ENCODE data around the gene XBP1.
A peak's percentile ranks its signal among the peaks of the same experiment; 100 is the strongest.
"Not testable (repeated sequence)": the region's sequence is repeated elsewhere in the genome, so short reads cannot be mapped to it uniquely, and the experiment has no call there.

The XBP1 gene

GRCh38 chr22:28800308-28801041 lies at the start of gene XBP1:
Gene XBP1 (minus strand): TSS chr22:28800569.
- DNase-seq (ENCODE audit: low read depth), result peak; percentile 73

DNA sequence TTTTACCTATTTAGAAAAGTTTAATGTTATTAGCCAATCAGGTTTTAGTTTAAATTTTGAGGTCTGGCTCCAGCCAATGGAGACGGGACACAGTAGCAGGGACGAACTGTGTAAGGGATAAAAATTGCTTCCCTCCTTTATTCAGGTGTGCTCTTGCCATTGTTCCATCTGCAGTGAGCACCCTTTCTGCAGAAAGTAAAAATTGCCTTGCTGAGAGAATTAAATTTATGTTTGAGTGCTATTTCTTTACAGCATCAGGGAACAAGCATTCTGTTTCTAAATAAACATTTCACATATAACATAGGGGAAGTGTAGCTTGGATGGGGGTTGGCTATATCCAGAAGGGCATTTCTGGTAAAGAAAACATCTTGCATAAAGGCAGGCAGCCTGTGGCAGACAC lies 46.6 kb upstream of the XBP1 start:
- DNase-seq (ENCODE audit: low read depth), result no peak

DNA sequence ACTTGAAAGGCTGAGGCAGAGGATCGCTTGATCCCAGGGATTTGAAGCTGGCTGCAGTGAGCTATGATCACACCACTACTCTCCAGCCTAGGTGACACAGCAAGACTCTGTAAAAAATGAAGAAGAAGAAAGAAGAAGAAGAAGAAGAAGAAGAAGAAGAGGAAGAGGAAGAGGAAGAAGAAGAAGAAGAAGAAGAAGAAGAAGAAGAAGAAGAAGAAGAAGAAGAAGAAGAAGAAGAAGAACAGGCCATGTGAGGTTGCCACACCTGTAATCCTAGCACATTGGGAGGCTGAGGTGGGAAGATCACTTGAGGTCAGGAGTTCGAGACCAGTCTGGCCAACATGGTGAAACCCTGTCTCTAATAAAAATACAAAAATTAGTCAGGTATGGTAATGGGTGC lies 43.9 kb upstream of the XBP1 start:
- not testable (repeated sequence) for DNase-seq (ENCODE audit: low read depth)

DNA sequence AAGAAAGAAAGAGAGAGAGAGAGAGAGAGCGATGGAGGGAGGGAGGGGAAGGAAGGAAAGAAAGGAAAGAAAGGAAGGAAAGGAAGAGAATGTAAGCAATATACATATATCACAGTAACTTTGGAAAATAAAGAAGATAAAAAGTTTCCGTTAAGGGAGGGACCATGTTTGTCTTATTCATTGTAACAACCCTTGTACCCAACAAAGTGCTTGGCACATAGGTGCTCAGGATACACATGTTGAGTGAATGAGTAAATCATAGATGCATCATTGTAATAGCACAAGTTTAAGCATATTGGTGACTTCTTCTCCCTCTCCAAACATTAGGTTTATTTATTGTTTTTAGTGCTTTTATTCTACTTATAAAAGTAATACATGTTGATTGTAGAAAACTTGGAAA lies 43.3 kb upstream of the XBP1 start:
- no peak for DNase-seq (ENCODE audit: low read depth)

DNA sequence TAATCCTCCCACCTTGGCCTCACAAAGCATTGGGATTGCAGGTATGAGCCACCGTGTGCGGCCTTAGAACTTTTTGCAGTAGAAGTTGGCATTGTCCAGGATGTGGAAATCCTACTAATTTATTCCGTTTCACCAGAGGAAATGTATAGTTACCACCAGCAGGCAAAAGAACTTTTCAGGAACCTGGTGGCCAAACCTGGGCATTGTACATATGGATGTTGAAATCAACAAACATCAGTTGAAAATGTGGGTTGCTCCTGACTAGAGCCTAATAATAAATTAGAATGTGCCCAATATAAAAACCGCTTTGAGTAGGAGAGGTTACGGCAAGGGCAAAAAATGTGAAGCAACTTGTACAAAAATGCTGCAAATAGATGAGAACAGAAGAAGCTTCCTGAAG lies 40.7 kb upstream of the XBP1 start:
- no peak for DNase-seq (ENCODE audit: low read depth)

DNA sequence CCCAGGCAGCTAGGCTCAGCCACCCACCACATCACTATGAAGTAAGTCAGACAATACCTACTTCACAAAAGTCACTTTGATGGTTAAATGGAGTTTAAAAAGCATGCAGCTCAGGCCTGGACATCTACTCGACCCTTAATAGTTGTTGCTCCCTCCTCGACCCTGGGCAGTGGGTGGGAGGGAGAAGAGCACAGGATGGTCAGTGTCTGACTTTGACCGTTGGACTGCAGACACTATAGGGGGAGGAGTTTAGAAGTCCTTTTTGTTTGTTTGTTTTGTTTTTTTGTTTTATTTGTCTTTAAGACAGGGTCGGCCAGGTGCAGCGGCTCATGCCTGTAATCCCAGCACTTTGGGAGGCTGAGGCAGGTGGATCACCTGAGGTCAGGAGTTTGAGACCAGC lies 38.6 kb upstream of the XBP1 start:
- no peak for DNase-seq (ENCODE audit: low read depth)

- no peak for DNase-seq (ENCODE audit: low read depth)
Observed at GRCh38 chr22:28837640-28838039, 37.3 kb upstream of the XBP1 start.

DNA sequence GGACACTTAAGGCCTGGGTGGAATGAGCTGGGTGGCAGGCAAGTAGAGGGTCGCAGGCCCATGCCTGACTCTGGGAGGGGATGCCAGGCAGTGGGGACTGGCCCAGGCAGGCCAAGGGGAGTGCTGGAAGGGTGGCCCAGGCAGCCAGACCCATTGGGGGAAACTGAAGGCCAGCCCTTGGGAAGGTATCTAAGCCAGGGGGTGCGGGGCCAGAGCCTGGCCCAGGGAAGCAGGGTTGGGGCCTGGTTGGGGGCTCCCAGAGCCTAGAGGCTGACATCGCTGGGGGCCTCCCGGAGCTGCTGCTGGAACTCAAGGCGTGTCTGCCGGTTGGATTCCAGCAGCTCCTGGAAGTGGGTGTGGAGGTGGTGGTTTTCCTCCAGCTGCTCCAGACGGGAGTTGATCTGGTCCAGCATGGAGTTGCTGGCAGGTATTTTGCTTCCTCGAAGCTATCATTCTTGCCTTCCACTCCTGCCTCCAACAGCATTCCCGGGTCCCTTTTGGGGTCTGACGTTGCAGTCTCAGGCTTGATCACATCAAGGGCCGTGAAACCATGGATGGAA lies 35.3 kb upstream of the XBP1 start:
- no peak for DNase-seq (ENCODE audit: low read depth)

DNA sequence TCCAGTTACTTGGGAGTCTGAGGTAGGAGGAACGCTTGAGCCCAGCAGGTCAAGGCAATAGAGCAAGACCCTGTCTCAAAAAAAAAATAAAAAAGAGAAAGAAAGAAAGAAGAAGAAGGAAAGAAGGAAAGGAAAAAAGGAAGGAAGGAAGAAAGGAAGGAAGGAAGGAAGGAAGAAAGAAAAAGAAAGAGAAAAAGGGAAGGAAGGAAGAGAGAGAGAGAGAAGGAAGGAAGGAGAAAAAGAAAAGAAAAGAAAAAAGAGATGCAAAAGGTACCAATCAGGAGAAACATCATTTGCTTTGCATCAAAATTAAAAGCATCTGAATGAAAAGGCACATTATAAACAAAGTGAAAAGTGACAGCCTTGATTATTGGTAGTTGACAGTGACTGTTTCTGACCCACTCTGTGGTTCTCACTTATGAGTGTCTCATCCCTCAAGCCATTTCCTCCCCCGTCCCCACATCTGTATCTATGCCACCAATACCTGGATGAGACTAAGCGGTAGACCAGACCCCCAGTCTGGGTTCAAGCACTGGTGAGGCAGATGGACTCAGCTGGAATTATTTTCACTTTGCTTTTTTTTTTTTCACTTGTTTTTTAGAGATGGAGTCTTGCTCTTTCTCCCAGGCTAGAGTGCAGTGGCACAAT lies 33.0 kb upstream of the XBP1 start:
- DNase-seq (ENCODE audit: low read depth), result no peak

- no peak for DNase-seq (ENCODE audit: low read depth)
Observed at GRCh38 chr22:28832731-28833130, 32.4 kb upstream of the XBP1 start.

- DNase-seq (ENCODE audit: low read depth), result no peak
Observed at GRCh38 chr22:28831140-28832072, 31.0 kb upstream of the XBP1 start.

GRCh38 chr22:28830441-28830840 lies 30.1 kb upstream of the XBP1 start:
- DNase-seq (ENCODE audit: low read depth), result no peak

DNA sequence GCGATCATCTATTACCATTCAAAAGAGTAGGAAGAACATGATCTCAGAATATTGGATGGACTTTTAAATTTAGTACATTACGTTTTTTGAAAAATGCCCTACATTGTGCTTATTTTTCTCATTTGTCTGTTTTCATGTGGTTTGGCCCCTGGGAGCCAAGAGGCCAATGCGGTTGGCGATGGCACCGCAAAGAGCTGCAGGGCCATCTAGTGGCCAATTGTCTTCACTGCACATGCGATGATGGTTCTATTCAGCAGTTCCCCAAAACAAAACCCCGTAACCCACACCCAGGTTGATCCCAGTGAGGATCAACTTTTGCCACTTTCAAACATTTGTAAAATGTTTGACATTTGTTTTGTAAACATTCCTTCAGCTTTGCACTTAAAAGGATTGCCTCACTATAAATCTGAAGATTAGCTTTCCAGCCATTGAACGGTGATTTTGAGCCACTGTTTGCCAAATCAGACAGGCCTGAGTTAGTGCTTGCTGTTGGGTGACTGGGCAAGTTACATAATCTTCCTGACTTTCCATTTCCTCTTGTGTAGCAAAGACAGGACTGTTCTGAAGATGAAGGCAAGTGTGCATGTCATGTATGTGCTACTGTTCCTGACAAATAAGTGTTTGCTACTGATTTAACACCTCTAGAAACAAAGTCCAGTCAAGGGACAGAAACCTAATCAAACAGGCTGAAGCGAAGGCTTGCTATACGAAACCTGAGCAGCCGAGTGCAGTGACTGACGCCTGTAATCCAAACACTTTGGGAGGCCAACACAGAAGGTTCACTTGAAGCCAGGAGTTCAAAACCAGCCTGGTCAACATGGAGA lies 29.2 kb upstream of the XBP1 start:
- peak; percentile 51 for DNase-seq (ENCODE audit: low read depth)

GRCh38 chr22:28826921-28827320 lies 26.6 kb upstream of the XBP1 start:
- DNase-seq (ENCODE audit: low read depth), result no peak

DNA sequence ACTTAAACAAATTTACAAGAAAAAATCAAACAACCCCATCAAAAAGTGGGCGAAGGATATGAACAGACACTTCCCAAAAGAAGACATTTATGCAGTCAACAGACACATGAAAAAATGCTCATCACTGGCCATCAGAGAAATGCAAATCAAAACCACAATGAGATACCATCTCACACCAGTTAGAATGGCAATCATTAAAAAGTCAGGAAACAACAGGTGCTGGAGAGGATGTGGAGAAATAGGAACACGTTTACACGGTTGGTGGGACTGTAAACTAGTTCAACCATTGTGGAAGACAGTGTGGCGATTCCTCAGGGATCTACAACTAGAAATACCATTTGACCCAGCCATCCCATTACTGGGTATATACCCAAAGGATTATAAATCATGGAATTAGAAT lies 26.1 kb upstream of the XBP1 start:
- DNase-seq (ENCODE audit: low read depth), result not testable (repeated sequence)

DNA sequence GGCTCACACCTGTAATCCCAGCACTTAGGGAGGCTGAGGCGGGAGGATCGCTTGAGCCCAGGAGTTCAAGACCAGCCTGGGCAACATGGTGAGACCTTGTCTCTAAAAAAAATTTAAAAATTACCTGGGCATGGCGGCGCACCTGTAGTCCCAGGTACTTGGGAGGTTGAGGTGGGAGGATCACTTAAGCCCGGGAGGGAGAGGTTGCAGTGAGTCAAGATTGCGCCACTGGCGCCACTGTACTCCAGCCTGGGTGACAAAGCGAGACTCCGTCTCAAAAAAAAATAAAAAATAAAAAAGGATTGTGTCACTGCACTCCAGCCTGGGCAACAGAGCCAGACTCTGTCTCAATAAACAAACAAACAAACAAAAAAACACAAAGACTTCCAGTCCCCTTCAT lies 24.1 kb upstream of the XBP1 start:
- DNase-seq (ENCODE audit: low read depth), result not testable (repeated sequence)

- no peak for DNase-seq (ENCODE audit: low read depth)
Observed at GRCh38 chr22:28822930-28823551, 22.7 kb upstream of the XBP1 start.

DNA sequence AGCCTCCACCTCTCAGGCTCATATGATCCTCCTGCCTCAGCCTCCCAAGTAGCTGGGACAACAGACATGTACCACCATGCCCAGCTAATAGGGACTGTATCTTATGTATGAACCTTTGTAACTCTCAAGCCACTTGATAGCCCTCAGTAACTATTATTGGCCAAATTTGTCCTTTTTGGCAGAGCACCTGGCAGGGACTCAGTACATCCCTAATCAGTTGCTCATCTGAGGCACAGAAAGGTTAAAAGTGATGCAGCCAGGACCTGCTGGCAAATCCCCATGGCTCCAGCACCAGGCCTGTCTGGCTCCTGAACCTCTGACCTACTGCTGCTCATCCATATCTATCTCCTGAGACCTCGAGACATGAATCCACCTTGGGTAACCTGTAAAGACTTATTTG lies 21.1 kb upstream of the XBP1 start:
- DNase-seq (ENCODE audit: low read depth), result no peak

DNA sequence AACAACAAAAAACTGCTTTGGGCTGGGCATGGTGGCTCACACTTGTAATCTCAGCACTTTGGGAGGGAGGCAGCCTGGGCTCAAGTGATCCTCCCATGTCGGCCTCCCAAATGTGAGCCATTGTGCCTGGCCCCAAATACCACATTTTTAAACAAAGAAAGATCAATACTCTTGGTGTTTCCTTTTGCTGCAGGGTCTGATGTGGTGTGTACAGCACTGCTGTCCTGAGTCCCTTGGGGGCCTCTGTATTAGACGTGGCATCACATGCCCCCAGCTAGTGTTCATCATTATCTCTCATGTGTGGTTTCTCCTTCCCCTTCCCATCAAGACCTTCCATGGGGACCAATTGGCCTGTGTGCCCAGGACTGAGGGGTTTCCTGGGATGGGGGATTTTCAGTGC lies 20.5 kb upstream of the XBP1 start:
- no peak for DNase-seq (ENCODE audit: low read depth)

DNA sequence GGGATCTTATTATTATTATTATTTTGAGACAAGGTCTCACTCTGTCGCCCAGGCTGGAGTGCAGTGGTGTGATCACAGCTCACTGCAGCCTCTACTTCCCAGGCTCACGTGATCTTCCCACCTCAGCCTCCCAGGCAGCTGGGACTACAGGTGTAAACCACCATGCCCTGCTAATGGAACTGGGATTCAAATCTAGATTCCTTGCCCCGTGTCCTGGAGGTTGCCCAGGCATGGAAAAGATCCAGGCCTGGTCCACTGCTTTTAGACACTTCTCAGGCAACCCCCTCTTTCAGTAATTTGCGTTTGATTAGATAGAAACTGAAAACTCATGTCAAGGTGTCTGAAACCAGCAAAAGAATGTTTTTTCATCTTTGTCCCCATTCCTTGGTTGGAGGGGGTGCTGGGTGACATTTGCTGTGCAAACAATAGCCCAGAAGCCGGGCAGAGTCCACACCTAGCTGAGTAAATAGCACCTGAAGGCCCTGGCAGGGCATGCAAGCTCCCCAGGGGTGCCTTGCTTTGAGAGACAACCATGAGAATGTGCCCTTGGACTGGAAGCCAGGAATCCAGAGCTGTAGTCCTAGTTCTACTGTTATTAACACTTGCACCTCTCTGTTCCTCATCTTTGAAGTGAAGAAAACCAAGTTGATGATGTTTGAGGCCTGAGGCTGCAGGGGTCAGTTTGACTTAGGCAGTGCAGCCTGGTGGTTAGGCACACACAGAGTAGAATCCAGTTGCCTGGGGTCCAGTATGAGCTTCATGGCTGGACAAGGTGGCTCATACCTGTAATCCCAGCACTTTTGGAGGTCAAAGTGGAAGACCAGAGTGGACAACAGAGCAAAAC lies 19.1 kb upstream of the XBP1 start:
- no peak for DNase-seq (ENCODE audit: low read depth)
